GM23338 (cell line): Measurements from ENCODE around the gene SEC14L1. TPM values are rescaled to one million over a fixed set of nuclear protein-coding genes. Genes with fewer than 3 reads are reported as not detected.
"Not testable (repeated sequence)": the region's sequence is repeated elsewhere in the genome, so short reads cannot be mapped to it uniquely, and the experiment has no call there.

ENCODE experiments used
- ATAC-seq: fragments of 200-7000 bp; cut with Tn5 transposase; 3 replicates; pipeline ENCODE4 v1.9.1; 2020
- DNase-seq: peaks from one replicate; pipeline ENCODE4 v3.0.0-alpha.2; 2015; ENCODE audit warnings: low spot score
- H2AFZ ChIP-seq: fragments of 200-600 bp; sonication (generic); 2 replicates; pipeline ENCODE4 v1.8.0; 2016; ENCODE audit warnings: antibody characterized with exemption, mild to moderate bottlenecking, moderate library complexity
- H3F3A ChIP-seq: fragments of 200-600 bp; sonication (generic); replicated peaks from 2 replicates; pipeline ENCODE4 v1.8.0; 2017; ENCODE audit warnings: antibody characterized with exemption, mixed run types, low read depth
- H3K27ac ChIP-seq: fragments of 200-600 bp; sonication (generic); 2 replicates; pipeline ENCODE4 v1.6.1; 2016; ENCODE audit warnings: low read depth
- H3K27me3 ChIP-seq: fragments of 200-600 bp; sonication (generic); 2 replicates; pipeline ENCODE4 v1.8.0; 2016; ENCODE audit warnings: mild to moderate bottlenecking, mixed run types, moderate library complexity; ENCODE audit not compliant: insufficient read depth
- H3K36me3 ChIP-seq: fragments of 200-600 bp; sonication (generic); 2 replicates; pipeline ENCODE4 v1.8.0; 2016; ENCODE audit warnings: mild to moderate bottlenecking; ENCODE audit not compliant: insufficient read depth
- H3K4me1 ChIP-seq: fragments of 200-600 bp; sonication (generic); 2 replicates; pipeline ENCODE4 v1.8.0; 2016; ENCODE audit warnings: mild to moderate bottlenecking, moderate library complexity; ENCODE audit not compliant: insufficient read depth
- H3K4me2 ChIP-seq: fragments of 200-600 bp; sonication (generic); 2 replicates; pipeline ENCODE4 v1.7.1; 2017; ENCODE audit warnings: mixed run types
- H3K4me3 ChIP-seq: fragments of 200-600 bp; sonication (generic); 2 replicates; pipeline ENCODE4 v1.6.1; 2016; ENCODE audit warnings: mixed run types
- H3K79me2 ChIP-seq: fragments of 200-600 bp; sonication (generic); replicated peaks from 2 replicates; pipeline ENCODE4 v1.8.0; 2017; ENCODE audit warnings: mild to moderate bottlenecking; ENCODE audit not compliant: insufficient read depth
- H3K9me2 ChIP-seq: fragments of 200-600 bp; sonication (generic); 2 replicates; pipeline ENCODE4 v1.8.0; 2017; ENCODE audit not compliant: insufficient read depth
- H4K20me1 ChIP-seq: fragments of 200-600 bp; sonication (generic); replicated peaks from 2 replicates; pipeline ENCODE4 v1.8.0; 2017; ENCODE audit warnings: mild to moderate bottlenecking; ENCODE audit not compliant: insufficient read depth
- H3K27ac Mint-ChIP-seq: 2 replicates; pipeline ENCODE4 v1.8.0; 2020; ENCODE audit warnings: inconsistent platforms, mild to moderate bottlenecking, moderate library complexity, mixed read lengths
- H3K27me3 Mint-ChIP-seq: 3 replicates; pipeline ENCODE4 v1.8.0; 2022; ENCODE audit warnings: low read depth, mild to moderate bottlenecking, moderate library complexity, mixed read lengths, inconsistent platforms; ENCODE audit not compliant: insufficient read depth, poor library complexity
- H3K36me3 Mint-ChIP-seq: 3 replicates; pipeline ENCODE4 v1.8.0; 2021; ENCODE audit warnings: low read depth, mild to moderate bottlenecking, inconsistent platforms, moderate library complexity, mixed read lengths
- H3K4me1 Mint-ChIP-seq: 3 replicates; pipeline ENCODE4 v1.8.0; 2020; ENCODE audit warnings: mild to moderate bottlenecking, inconsistent platforms, mixed read lengths
- H3K4me3 Mint-ChIP-seq: 3 replicates; pipeline ENCODE4 v1.8.0; 2021; ENCODE audit warnings: moderate library complexity, mild to moderate bottlenecking, inconsistent platforms, mixed read lengths
- H3K9me3 Mint-ChIP-seq: 3 replicates; pipeline ENCODE4 v1.8.0; 2020; ENCODE audit warnings: moderate library complexity, mild to moderate bottlenecking, inconsistent platforms, mixed read lengths
- CREB1 ChIP-seq: fragments of 250-450 bp; sonication (Bioruptor Pico); IDR thresholded peaks from 2 replicates; pipeline ENCODE4 v1.5.0; 2020; ENCODE audit warnings: low read depth, mild to moderate bottlenecking, moderate library complexity
- ETS1 ChIP-seq: IDR thresholded peaks from 2 replicates; pipeline ENCODE4 v1.6.1; 2016; ENCODE audit warnings: antibody characterized with exemption
- EZH2 ChIP-seq: fragments of 200-600 bp; sonication (generic); IDR thresholded peaks from one replicate; pipeline ENCODE4 v1.8.0; 2017; ENCODE audit warnings: antibody characterized with exemption, mild to moderate bottlenecking, low read depth; ENCODE audit not compliant: unreplicated experiment
- EZH2phosphoT487 ChIP-seq: fragments of 200-600 bp; sonication (generic); IDR thresholded peaks from one replicate; pipeline ENCODE4 v1.8.1; 2018; ENCODE audit warnings: antibody characterized with exemption; ENCODE audit not compliant: unreplicated experiment
- JUNB ChIP-seq: IDR thresholded peaks from one replicate; pipeline ENCODE4 v1.6.1; 2016; ENCODE audit warnings: antibody characterized with exemption; ENCODE audit not compliant: unreplicated experiment
- STAT1 ChIP-seq: IDR thresholded peaks from one replicate; pipeline ENCODE4 v1.6.1; 2016; ENCODE audit warnings: antibody characterized with exemption; ENCODE audit not compliant: unreplicated experiment
- ZNF114 ChIP-seq: fragments of 250-450 bp; sonication (Bioruptor Pico); IDR thresholded peaks from 2 replicates; pipeline ENCODE4 v1.5.0; 2020; ENCODE audit warnings: mild to moderate bottlenecking, moderate library complexity
- polyA plus RNA-seq: library from polyadenylated mRNA; unstranded; fragments of >200 nt; fragmentation: Nextera tagmentation; extraction: Ambion mirVana; gene quantifications from 2 replicates; pipeline ENCODE4 v1.2.1, GENCODE V29; 2016
- total RNA-seq: library from RNA; depleted of rRNA; stranded (reverse); fragments of >200 nt; shearing (Covaris generic); gene quantifications from 2 replicates; pipeline ENCODE4 v1.2.3, GENCODE V29; 2014
- TF ChIP-seq, protein P1 (sequence below), 2 experiments: fragments of 200-600 bp in 1 of 2; sonication (generic) in 1 of 2; conservative IDR thresholded peaks; 2 replicates each; pipeline versions ENCODE4 v1.5.1 to v1.6.1; 2016 to 2017; ENCODE audit warnings: antibody characterized with exemption in 2 of 2, low read depth in 2 of 2, mild to moderate bottlenecking in 2 of 2, moderate library complexity in 1 of 2

Gene SEC14L1
- total and polyA plus RNA-seq, 2 experiments from 2014 or later: 26.8 to 54.8 TPM

DNA sequence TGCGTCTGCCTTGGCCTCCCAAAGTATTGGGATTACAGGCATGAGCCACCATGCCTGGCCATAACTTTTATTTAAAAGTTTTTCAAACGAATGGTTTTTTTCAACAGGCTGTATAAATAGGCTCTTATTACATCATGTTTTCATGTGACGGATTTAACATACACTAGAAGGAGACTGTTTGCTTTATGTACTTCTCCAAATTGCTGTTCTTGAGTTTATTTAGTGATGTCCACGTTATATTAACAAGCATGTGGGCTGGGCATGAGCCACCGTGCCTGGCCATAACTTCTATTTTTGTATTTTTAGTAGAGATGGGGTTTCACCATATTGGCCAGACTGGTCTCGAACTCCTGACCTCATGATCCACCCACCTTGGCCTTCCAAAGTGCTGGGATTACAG, 17.0 kb downstream of the SEC14L1 start:
- H3K4me3 ChIP-seq, H3K36me3 Mint-ChIP-seq, H2AFZ ChIP-seq, ATAC-seq, H3K4me2 ChIP-seq, H3K27ac Mint-ChIP-seq, H3F3A ChIP-seq, H3K4me3 Mint-ChIP-seq, H3K9me3 Mint-ChIP-seq, H3K27ac ChIP-seq, H3K27me3 Mint-ChIP-seq, H3K27me3 ChIP-seq, H3K36me3 ChIP-seq, H3K9me2 ChIP-seq, DNase-seq: not testable (repeated sequence)
- Histone ChIP-seq H4K20me1 (peaks cover 14% of the 10 kb centered on the region), H3K79me2 (peaks cover 70% of the 10 kb centered on the region), H3K4me1 (peaks cover 18% of the 10 kb centered on the region)
- peaks cover 28% of the 10 kb centered on the region for H3K4me1 Mint-ChIP-seq

DNA sequence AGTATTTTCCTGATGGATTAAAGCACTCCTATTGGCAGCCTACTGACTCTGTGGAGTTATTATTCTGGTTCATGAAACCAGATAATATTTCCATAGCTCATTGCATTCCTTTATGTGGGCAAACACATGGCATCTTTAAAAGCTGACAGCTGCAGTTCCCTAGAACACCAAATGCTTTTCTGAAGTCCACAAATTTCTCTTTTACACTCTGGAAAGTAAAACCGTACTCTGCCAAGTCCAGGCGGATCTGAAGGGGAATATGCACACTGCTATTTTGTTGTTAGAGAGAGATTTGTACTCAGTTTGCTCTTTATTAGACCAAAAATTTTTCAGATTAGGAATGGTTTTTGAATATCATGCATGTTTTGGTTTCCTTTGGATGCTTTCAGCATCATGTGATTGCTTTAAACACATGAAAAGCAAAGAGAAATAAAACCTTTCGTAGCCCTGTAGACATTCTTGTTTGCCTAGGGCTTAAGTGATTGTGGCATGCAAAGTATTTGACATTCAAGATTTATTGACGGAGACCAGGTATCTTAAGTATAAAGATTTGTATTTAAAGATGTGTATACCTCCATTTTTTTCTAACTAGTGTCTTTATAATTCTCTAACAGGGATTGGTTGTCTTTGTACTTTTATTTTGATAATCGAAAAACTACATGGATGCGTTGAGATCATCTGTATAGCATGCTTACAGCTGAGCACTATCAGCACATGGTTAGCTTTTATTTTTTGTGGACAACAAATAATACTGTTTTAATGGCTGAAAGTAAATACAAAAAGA, 19.5 kb downstream of the SEC14L1 start:
- Histone ChIP-seq H3K9me2 (peaks cover 9% of the 10 kb centered on the region), H2AFZ (no peak overlapping the region), H3K4me2 (no peak overlapping the region), H3F3A (0 out of 2 replicates have a peak, but pooled peaks cover 3% of the 10 kb centered on the region), H3K36me3 (no peaks in the 10 kb centered on the region), H4K20me1 (no peaks in the 10 kb centered on the region; the same call in 1 of the 2 replicates), H3K4me1 (peaks cover 43% of the 10 kb centered on the region), H3K27ac (no peak overlapping the region), H3K27me3 (no peaks in the 10 kb centered on the region), H3K79me2 (peaks cover 60% of the 10 kb centered on the region), H3K4me3 (no peak overlapping the region)
- H3K4me3 Mint-ChIP-seq: no peak overlapping the region
- DNase-seq (no peak), ATAC-seq (no peak)
- peaks cover 2% of the 10 kb centered on the region; the same call in 1 of the 3 replicates for H3K9me3 Mint-ChIP-seq
- peaks cover 4% of the 10 kb centered on the region for H3K27me3 Mint-ChIP-seq
- H3K27ac Mint-ChIP-seq: no peak overlapping the region; the same call in 1 of the 2 replicates
- TF ChIP-seq STAT1 (no peak), JUNB (no peak), EZH2phosphoT487 (no peak)
- TF ChIP-seq, protein P1, sequence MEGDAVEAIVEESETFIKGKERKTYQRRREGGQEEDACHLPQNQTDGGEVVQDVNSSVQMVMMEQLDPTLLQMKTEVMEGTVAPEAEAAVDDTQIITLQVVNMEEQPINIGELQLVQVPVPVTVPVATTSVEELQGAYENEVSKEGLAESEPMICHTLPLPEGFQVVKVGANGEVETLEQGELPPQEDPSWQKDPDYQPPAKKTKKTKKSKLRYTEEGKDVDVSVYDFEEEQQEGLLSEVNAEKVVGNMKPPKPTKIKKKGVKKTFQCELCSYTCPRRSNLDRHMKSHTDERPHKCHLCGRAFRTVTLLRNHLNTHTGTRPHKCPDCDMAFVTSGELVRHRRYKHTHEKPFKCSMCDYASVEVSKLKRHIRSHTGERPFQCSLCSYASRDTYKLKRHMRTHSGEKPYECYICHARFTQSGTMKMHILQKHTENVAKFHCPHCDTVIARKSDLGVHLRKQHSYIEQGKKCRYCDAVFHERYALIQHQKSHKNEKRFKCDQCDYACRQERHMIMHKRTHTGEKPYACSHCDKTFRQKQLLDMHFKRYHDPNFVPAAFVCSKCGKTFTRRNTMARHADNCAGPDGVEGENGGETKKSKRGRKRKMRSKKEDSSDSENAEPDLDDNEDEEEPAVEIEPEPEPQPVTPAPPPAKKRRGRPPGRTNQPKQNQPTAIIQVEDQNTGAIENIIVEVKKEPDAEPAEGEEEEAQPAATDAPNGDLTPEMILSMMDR (conservative IDR thresholded peaks at IDR 0.05; ENCODE audit: low read depth in 2 of 2): no peak
- H3K36me3 Mint-ChIP-seq: peaks cover 2% of the 10 kb centered on the region; the same call in 2 of the 3 replicates
- peaks cover 47% of the 10 kb centered on the region for H3K4me1 Mint-ChIP-seq

DNA sequence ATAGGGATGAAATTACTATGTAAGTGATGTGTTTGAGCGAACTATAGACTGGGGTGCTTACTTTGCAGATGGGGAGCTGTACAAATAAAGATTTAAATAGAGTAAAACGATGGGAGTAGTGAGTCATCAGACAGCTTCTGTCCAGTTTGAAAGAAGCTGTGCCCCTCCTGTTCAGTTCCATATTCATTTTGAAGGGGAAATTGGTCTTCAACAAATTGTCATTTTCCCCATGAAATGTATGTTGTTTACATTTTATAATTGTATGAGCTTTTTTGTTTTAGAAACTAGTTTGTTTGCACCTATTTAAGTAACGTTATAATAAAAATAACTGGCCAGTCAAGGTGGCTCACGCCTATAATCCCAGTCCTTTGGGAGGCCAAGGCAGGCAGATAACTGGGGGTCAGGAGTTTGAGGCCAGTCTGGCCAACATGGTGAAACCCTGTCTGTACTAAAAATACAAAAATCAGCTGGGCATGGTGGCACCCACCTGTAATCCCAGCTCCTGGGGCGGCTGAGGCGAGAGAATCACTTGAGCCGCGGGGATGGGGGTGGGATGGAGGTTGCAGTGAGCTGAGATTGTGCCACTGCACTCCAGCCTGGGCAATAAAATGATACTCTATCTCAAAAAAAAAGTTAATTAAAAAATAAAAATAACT, 20.2 kb downstream of the SEC14L1 start:
- Histone ChIP-seq H3K36me3 (no peaks in the 10 kb centered on the region; the same call in 1 of the 2 replicates), H3F3A (0 out of 2 replicates have a peak, but pooled peaks cover 6% of the 10 kb centered on the region), H3K27me3 (no peaks in the 10 kb centered on the region), H4K20me1 (no peaks in the 10 kb centered on the region; the same call in 1 of the 2 replicates), H3K9me2 (peaks cover 9% of the 10 kb centered on the region), H3K79me2 (peaks cover 61% of the 10 kb centered on the region), H3K4me3 (no peak overlapping the region), H3K27ac (no peak overlapping the region), H3K4me2 (peak overlapping the region; percentile 37; the same call in 1 of the 2 replicates), H2AFZ (no peak overlapping the region), H3K4me1 (peaks cover 49% of the 10 kb centered on the region)
- ATAC-seq (no peak), DNase-seq (no peak)
- Mint-ChIP-seq H3K9me3 (peaks cover 8% of the 10 kb centered on the region; the same call in 2 of the 3 replicates), H3K36me3 (peaks cover 9% of the 10 kb centered on the region; the same call in 2 of the 3 replicates), H3K4me3 (no peak overlapping the region), H3K27me3 (peaks cover 4% of the 10 kb centered on the region), H3K27ac (no peak overlapping the region), H3K4me1 (peaks cover 48% of the 10 kb centered on the region)
- TF ChIP-seq STAT1: no peak
- no peak for TF ChIP-seq CREB1 (CRISPR knock-in tag)
- TF ChIP-seq ETS1: no peak
- TF ChIP-seq, protein P1 (conservative IDR thresholded peaks at IDR 0.05; ENCODE audit: low read depth in 2 of 2): no peak
- no peak for TF ChIP-seq ZNF114 (CRISPR knock-in tag)
- no peak for TF ChIP-seq EZH2
- TF ChIP-seq JUNB: no peak
